DLD1 (cell line): Measurements from ENCODE around the gene AP1S1.
"Not testable (repeated sequence)": the region's sequence is repeated elsewhere in the genome, so short reads cannot be mapped to it uniquely, and the experiment has no call there.

Experiments
- in situ Hi-C: cut with HindIII; loops from 2 replicates; pipeline ENCODE4 v1.10.0; 2017; ENCODE audit warnings: low sequenced_read_pairs

Gene AP1S1

DNA sequence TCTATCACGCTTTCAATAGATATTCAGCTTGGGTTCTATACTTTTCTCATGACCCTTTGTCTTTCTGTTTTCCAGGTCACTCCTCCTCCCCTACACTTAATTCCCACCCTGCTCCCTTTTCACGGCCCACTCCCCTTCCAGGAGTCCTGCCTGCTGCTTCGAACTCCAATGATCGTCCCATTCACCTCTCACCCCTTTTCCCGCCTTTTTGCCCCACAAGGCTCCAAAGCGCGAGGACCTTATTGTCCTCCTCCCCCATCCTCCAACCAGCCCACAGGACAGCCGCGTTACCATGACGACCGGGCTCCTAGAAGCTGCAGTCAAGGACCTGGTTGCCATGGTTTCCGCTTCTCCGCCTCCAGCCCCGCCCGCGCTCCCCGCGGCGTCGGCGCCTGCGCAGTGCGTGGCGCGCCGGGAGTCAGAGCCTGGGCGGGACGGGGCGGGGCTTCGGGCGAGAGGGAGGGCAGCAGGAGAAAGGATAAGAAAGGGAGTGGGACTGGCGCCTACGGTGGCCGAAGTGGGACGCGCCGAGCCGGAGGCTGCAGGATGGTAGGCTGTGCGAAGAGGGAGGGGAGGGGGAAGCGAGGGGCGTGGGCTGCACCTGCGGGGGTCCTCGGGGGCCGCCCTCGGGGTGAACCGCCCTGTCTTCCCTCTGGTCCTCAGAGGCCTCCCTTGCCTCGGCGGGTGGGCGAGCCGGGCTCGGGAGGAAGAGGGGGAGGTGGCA, at the start of gene AP1S1:
Gene AP1S1 (plus strand): TSS at position 508 of the 724 bp plus-strand sequence. CDS start 39 bp downstream, at position 547.
- in situ Hi-C loops: no loop called here

DNA sequence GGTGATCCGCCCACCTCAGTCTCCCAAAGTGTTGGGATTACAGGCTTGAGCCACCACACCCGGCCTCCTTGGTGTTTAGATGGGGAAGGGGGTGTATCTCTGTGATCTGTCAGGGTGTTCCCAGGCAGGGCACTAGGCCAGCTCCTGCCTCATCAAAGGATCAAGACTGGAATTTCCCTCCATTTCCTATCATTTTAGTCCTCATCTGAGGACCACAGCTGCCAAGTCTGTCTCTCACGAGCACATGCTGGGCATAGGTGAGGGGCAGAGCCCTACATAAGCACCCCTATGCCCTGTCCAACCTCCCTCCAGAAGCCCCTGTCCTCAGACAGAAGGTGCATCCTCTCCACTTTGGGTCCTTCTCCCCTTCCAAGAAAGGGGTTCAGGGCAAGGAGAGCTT, 49.5 kb upstream of the AP1S1 start:
- in situ Hi-C loops: no loop called here

DNA sequence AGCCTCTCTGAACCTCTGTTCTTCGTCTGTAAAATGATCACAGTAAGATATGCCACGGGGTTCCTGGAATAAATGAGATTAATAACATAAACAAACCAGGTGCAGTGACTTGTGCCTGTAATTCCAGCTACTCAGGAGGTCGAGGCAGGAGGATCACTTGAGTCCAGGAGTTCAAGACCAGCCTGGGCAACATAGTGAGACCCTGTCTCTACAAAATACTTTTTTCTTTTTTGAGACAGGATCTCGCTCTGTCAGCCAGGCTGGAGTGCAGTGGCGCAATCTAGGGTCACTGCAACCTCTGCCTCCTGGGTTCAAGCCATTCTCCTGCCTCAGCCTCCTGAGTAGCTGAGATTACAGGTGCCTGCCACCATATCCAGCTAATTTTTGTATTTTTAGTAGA, 49.0 kb upstream of the AP1S1 start:
- in situ Hi-C loops: not testable (repeated sequence)

DNA sequence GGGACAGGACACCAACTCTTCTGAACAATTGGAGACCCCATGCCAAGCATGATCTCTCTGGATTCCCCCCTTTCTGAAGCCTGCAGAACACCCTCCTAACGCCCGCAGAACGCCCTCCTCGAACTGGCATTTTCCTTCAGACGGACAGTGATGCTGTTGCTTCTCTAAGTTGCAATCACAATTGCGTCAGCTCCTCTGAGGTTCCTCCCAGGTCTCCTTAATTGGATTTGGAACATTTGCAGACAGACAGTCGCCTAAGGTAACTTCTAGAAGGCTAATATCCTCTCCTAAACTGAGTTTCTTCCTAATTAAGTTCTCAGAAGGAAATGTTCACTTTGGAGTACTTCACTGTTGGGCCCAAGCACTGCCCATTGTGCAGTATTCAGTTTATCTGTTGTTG, 47.9 kb upstream of the AP1S1 start:
- in situ Hi-C loops: no loop called here

DNA sequence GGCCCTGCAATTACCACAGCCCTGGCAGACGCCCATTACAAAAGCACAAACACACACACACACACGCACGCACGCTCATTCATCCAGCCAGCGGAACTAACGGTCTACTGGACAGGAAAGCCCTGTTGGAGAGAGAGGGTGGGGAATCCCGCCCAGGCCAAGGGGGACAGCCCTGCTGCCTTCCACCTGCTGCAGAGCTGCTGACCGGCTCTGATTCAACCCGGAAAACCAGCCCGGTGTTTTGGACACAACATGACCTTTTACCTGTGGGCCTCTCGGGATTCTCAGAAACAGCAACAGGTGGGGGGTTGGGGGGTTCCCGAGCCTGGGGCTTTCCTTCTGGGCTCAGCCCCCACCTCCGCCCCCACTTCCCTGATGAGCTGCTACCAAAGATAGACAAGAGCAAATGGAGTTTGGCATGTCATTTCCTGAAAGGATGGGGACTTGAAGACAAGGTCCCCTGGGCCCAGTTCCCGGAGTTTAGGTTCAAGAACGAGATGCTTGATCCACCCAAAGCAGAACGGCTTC, 45.9 kb upstream of the AP1S1 start:
- in situ Hi-C loops: no loop called here

DNA sequence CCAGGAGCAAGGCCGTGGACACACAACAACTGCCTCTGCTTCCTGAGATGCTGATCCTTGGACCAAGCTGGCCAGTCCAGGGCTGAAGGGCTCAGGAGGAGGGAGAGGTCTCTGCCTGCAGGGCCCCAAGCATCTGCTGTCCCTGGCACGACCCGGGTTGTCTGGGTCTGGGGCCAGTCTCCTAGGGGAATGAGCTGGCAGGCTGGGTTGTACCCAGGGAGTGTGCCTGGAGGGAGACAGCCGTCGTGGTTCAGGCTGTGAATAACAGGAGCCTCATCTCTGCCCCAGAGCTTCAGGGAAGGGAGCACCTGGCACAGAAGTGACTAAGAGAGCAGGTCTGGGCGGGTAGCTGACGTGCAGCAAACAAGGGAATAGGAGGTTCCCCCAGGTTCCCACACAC, 45.3 kb upstream of the AP1S1 start:
- in situ Hi-C loops: no loop called here

DNA sequence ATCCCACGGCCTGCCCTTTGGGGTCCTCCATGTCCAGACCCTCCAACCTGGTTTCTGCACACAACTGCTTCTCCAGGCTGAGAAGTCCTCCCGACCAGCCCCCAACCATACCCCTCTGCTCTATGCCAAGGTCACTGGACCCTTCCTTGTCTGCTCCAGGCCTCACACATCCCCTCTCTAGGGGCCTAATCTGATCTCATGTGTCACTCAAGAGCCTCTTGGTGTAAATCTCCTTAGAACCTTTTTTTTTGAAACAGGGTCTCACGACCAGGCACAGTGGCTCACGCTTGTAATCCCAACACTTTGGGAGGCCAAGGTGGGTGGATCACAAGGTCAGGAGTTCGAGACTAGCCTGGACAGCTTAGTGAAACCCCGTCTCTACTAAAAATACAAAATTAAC, 44.9 kb upstream of the AP1S1 start:
- in situ Hi-C loops: no loop called here

DNA sequence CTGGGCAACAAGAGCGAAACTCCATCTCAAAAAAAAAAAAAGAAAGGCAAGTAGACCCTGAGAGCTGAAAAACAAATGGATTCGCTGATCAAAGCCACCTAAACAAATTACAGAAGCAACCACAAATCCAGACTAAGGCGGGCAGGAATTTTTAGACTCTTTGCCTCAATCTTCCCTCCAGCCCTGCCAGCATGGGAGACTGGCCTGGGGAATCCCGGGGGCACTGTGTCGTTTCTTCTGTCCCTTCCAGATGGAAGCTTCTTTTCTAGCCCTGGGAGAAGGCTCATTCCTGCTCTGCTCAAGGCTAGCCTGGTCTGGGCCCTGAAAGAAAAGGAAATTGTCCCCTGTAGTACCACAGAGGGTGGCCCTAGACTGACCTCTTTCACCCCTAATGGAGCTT, 43.0 kb upstream of the AP1S1 start:
- in situ Hi-C loops: no loop called here

DNA sequence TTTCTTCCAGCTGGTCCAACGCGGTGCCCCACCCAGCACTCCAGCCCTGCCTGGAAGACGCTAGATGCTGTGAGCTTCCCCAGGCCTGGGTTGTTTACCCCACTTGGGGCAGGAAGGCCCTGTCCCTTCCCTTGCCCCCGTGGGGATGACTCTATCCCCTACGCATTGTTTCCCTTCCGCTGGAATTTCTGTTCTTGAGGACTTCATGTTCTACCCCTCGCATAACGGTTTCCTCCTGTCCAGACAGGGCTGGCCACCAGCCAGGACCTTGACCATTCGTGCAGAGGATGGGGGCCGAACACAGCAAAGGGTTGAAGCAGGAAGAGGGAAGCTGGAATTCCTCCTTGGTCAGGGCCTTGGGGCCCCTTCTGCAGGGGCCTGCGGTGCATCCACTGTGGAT, 42.0 kb upstream of the AP1S1 start:
- in situ Hi-C loops: no loop called here

DNA sequence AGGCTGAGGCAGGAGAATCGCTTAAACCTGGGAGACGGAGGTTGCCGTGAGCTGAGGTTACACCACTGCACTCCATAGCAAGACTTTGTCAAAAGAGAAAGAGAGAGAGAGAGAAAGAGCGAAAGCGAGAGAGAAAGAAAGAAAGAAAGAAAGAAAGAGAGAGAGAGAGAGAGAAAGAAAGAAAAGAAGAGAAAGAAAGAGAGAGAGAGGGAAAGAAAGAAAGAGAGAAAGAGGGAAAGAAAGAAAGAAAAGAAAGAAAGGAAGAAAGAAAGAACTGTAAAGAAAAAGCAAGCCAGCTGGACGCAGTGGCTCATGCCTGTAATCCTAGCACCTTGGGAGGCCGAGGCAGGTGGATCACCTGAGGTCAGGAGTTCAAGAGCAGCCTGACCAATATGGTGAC, 41.1 kb upstream of the AP1S1 start:
- in situ Hi-C loops: not testable (repeated sequence)

DNA sequence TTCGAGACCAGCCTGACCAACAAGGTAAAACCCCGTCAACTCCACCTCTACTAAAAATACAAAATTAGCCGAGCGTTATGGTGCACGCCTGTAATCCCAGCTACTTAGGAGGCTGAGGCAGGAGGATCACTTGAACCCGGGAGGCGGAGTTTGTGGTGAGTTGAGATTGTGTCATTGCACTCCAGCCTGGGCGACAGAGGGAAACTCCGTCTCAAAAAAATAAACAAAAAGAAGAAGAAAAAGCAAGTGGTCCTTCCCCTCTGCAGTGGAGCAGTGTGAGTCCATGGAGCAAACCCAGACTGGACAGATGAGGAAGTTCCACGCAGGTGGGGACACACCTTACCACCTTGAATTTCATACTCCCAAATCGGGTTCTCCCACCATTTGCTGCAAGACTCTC, 40.4 kb upstream of the AP1S1 start:
- in situ Hi-C loops: no loop called here

DNA sequence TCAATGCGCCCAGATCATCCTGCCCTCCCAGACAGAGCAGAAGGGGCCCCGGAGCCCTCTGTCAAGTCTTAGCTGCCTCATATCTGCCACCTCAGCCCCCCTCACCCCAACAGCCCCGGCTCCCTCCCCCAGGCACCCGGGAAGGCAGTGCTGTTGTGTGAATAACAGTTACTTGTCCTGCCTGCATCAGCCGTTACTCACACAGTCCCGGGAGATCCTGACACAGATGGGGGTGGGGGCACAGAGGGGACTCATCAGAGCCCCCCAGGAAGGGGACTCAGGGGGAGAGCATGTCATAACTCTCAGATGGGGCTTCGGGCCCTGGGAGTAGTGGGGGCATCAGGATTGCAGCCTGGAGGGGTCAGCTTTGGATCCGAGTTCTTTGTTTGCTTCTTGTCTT, 39.8 kb upstream of the AP1S1 start:
- in situ Hi-C loops: no loop called here

DNA sequence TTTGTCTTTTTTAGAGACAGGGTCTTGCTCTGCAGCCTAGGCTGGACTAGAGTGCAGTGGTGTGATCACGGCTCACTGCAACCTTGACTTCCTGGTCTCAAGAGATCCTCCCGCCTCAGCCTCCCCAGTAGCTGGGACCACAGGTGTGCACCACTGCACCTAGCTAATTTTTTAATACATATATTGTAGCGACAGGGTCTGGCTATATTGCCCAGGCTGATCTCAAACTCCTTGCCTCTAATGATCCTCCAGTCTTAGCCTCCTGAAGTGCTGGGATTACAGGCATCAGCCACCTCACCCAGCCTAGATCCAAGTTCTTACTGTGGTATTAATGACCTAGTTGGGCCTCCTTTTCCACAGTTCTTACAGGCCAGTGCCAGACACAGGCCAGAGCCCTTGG, 39.1 kb upstream of the AP1S1 start:
- in situ Hi-C loops: no loop called here

DNA sequence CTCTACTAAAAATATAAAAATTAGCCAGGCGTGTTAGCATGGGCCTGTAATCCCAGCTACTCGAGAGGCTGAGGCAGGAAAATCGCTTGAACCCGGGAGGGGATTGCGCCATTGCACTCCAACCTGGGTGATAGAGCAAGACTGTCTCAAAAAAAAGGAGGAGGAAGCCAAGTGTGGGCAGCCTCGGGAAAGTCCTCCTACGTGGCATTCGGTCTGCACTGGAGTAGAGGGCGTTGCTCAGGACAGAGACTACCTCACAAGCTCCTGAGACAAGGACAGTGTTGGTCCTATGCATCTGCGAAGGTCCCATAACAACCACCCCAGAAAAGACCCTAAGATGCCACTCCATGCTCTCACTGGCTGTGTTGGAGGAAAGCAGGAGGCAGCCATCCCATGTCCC, 37.4 kb upstream of the AP1S1 start:
- in situ Hi-C loops: no loop called here

DNA sequence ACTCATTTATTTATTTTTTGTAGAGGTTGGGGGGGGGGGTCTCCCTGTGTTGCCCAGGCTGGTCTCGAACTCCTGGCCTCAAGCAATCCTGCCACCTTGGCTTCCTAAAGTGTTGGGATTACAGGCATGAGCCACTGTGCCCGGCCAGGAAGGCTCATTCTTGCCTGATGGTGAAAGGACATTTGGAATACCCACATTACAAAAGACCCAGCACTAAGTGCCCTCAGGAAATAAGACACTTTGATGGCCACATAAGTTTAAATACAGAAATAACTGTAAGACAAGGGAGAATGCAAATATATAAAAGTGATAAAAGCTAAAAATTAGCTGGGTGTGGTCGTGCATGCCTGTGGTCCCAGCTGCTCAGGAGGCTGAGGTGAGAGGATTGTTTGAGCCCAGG, 35.4 kb upstream of the AP1S1 start:
- in situ Hi-C loops: no loop called here

DNA sequence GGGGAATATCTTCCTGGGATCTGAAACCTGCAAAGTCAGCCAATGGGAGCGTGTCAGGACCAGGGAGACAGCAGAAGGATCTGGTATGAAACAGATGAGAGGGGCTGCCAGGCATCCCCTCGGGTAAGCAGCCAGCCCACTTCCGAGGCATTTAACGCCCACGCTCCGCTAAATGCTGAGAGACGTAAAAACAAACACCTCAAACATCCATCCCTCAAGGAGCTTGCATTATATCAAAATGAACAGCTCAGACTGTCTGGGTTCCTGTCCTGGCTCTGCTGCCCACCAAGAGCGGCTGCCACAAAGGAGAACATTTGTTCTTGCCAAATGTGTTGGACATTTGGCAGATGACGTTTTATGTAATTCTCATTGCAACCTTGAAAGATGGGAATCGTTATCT, 34.4 kb upstream of the AP1S1 start:
- in situ Hi-C loops: no loop called here

DNA sequence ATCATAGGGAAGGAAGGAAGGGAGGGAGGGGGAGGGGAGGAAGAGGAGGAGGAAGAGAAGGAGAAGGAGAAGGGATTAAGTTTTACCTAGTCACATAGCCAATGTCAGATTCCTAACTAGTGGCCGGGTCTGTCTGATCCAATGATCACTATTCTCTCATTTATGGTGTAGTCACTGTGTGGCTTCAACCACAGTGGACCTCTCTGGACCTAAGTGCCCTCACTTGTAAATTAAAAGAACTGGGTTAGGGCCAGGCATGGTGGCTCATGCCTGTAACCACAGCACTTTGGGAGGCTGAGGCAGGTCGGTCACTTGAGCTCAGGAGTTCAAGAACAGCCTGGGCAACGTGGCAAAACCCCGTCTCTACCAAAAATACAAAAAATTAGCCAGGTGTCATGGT, 34.0 kb upstream of the AP1S1 start:
- in situ Hi-C loops: no loop called here

DNA sequence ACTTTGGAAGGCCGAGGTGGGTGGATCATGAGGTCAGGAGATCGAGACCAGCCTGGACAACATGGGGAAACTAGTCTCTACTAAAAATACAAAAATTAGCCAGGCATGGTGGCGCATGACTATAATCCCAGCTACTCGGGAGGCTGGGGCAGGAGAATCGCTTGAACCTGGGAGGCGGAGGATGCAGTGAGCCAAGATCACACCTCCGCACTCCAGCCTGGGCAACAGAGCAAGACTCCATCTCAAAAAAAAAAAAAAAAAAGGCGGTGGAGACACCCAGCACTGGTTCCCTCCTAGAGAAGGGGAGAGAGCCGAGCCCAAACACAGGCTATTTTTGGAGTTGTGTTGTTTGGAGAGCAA, 32.7 kb upstream of the AP1S1 start:
- in situ Hi-C loops: not testable (repeated sequence)

DNA sequence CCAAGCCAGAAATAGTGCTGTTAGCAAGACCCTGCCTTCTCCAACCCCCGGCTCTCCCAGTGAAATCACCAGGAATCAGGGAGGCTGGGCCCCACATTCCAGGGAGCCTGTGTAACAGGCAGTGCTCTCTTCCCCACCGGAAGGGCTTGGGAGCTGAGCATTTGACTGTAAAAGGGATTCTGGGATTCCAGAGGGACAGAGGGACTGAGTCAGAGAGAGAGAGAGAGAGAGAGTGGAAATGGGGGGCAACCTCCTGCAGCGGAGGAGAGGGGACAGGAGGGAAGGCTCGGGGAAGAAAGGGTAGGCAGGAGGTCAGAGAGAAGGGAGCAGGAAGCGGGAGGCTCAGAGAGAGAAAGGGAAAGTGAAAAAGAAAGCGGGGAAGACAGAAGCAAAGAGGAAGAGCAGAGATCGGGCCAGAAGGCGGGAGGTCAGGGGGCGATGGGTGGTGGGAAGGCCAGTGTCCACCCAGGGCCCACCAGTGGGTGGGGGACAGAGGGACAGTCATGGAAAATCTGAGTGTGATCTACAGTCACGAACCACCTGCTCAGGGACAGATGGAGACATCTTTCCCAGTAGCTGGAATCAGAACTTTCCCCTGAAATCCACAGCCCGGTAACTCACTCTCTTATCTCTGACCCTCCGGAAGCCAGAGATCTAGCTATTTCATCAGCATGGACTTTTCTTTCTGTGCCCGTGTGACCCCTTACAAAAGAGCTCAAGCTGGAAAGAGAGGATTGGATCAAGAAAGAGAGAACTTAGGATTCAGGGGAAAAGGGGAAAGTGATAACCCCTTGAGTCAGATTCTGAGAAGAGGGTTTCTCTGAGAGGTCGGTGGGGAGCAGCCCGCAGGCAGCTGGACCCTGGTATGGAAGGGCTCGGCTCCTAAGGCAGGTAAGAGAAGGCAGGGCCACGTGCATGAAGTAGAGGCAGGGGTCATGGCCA, 32.0 kb upstream of the AP1S1 start:
- in situ Hi-C loops: no loop called here

DNA sequence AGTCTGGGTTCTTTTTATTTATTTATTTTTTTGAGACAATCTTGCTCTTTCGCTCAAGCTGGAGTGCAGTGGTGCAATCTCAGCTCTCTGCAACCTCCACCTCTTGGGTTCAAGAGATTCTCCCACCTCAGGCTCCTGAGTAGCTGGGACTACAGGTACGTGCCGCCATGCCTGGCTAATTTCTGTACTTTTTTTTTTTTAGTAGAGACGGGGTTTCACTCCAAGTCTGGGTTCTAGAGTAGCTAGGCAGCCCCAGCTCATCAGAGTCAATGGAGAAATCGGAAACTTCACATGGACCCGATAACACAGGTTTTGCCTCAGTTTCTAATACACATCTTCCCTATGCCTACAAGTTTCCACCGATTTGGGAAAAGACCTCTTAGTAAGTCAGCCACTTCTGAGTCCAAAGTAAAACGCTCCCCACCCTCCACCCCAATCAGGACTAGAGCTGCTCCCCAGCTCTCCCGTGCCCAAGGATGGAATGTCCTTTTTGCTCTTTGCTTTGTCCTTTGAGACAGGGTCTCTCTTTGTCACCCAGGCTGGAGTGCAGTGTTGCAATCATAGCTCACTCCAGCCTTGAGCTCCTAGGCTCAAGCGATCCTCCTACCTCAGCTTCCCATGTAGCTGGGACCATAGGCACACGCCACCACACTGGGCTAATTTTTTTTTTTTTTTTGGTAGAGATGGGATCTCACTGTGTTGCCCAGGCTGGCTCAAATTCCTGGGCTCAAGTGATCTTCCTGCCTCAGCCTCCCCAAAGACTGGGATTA, 31.2 kb upstream of the AP1S1 start:
- in situ Hi-C loops: no loop called here

DNA sequence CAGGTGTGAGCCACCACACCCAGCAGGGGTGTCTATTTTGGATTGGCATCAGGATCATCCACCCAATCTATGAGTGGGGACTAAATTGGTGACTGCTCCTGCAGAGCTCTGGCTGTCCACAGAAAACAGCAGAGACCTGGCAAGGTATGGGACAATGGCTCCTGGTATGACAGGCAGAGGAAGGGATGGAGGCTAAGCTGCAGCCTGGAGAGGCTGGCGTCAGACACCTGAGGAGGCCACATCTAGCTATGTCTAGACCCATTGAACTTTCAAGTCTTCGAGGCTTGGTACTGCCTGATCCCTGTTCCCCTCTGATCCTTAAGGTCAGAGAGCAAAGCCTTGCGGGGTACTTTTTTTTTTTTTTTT, 30.6 kb upstream of the AP1S1 start:
- in situ Hi-C loops: no loop called here
